Measurements from ENCODE around the gene NBEA. TPM values are rescaled to one million over a fixed set of nuclear protein-coding genes. Genes with fewer than 3 reads are reported as not detected.

The NBEA gene
- total RNA-seq, 3 donors from 2014 or later = 3.5 to 27.2 (median 5.2) TPM

- intact Hi-C loops (cut with DNase I, micrococcal nuclease) = no loop called here
- Histone ChIP-seq H3K4me3 (no peak overlapping the region), H3K9me3 (no peaks in the 10 kb centered on the region), H3K4me1 (ENCODE audit: low read depth) (no peaks in the 10 kb centered on the region), H3K36me3 (ENCODE audit: low read depth) (no peaks in the 10 kb centered on the region)
- TF ChIP-seq CTCF (IDR thresholded peaks at IDR 0.05) = no peak
- DNase-seq = no peak
- ATAC-seq = no peak
Observed at GRCh38 chr13:35144166-35144890, 202.3 kb downstream of the NBEA start.

GRCh38 chr13:35146686-35147085 lies 204.6 kb downstream of the NBEA start:
- no peak for TF ChIP-seq CTCF (IDR thresholded peaks at IDR 0.05)
- intact Hi-C loops (cut with DNase I, micrococcal nuclease) = no loop called here

GRCh38 chr13:35157143-35157755 lies 215.2 kb downstream of the NBEA start:
- H3K9me3 ChIP-seq = no peaks in the 10 kb centered on the region
- H3K4me1 ChIP-seq (ENCODE audit: low read depth) = no peaks in the 10 kb centered on the region
- H3K36me3 ChIP-seq (ENCODE audit: low read depth) = no peaks in the 10 kb centered on the region
- no peak overlapping the region for H3K4me3 ChIP-seq
- ATAC-seq = peak; percentile 57
- DNase-seq = peak in 1 of 3 donors; percentile 73
- intact Hi-C loops (cut with DNase I, micrococcal nuclease) = no loop called here
- TF ChIP-seq CTCF (IDR thresholded peaks at IDR 0.05) = no peak

More at GRCh38 chr13:35146686-35147085, 204.6 kb downstream of the NBEA start:
- Histone ChIP-seq H3K4me3 (no peak overlapping the region), H3K36me3 (ENCODE audit: low read depth) (no peaks in the 10 kb centered on the region), H3K9me3 (no peaks in the 10 kb centered on the region), H3K4me1 (ENCODE audit: low read depth) (no peaks in the 10 kb centered on the region)
- ATAC-seq (no peak), DNase-seq (no peak)

GRCh38 chr13:35159041-35159440 lies 217.0 kb downstream of the NBEA start:
- no peaks in the 10 kb centered on the region for H3K36me3 ChIP-seq (ENCODE audit: low read depth)
- intact Hi-C loops (cut with DNase I, micrococcal nuclease) = no loop called here
- no peak for DNase-seq
- no peaks in the 10 kb centered on the region for H3K9me3 ChIP-seq
- H3K4me3 ChIP-seq = no peak overlapping the region
- no peak for TF ChIP-seq CTCF (IDR thresholded peaks at IDR 0.05)
- H3K4me1 ChIP-seq (ENCODE audit: low read depth) = no peaks in the 10 kb centered on the region
- no peak for ATAC-seq

- ATAC-seq = no peak
- no peaks in the 10 kb centered on the region for H3K4me1 ChIP-seq (ENCODE audit: low read depth)
- H3K36me3 ChIP-seq (ENCODE audit: low read depth) = no peaks in the 10 kb centered on the region
- TF ChIP-seq CTCF (IDR thresholded peaks at IDR 0.05) = no peak
- intact Hi-C loops (cut with DNase I, micrococcal nuclease) = no loop called here
- DNase-seq = no peak
- no peak overlapping the region for H3K4me3 ChIP-seq
- no peaks in the 10 kb centered on the region for H3K9me3 ChIP-seq
Observed at GRCh38 chr13:35160896-35161295, 218.8 kb downstream of the NBEA start.
